Astrocyte of the hippocampus (primary cell): Measurements from ENCODE around the gene CELF1.
A peak's percentile ranks its signal among the peaks of the same experiment; 100 is the strongest.
"Not testable (repeated sequence)": the region's sequence is repeated elsewhere in the genome, so short reads cannot be mapped to it uniquely, and the experiment has no call there.

Experiments used
- DNase-seq: peaks from one replicate; pipeline ENCODE4 v3.0.0; 2011; ENCODE audit warnings: low read depth, low spot score

CELF1 gene

DNA sequence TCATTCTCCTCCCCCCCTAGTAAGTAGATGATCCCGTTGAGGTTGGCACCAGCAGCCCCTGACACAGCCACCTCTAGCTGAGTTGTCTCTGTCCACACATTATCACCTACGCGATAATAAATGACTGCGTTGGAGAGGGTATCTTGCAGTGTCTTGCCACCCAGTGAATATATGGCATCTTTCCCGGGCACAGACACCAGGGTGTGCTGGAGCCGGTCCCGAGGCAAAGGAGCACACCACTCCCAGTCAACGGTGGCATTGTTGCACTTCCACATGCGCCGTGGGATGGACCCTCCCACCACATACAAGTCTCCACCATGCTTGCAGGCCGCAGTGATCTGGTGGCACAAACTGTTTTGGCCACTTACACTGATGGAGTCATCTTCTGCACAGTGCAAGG, 20.4 kb upstream of the CELF1 start:
- no peak for DNase-seq

DNA sequence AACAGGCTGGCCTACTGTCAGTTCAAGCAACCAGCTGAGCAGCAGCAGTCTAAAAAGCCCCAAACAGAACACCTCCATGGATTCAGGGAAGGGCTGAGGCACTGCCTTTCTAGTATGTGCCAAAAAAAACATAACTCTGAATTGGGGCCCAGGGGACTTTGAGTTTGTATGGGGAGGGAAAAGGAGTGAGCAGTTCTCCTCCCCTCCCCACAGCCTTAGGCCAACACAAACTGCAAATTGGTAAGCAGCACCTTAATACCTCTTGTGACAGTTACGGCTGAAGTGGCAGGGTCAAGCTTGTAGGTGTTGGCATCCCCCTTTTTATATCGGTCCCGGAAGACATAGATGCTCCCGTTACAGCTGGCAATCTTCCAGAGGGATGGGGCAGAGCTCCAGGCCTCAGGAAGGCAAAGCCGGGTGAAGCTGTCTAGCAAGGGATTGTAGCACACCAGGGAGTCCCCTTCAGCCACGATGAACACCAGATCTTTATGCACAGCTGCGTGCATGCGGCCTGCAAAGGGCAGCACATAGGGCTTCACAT, 19.9 kb upstream of the CELF1 start:
- DNase-seq = peak; percentile 45

DNA sequence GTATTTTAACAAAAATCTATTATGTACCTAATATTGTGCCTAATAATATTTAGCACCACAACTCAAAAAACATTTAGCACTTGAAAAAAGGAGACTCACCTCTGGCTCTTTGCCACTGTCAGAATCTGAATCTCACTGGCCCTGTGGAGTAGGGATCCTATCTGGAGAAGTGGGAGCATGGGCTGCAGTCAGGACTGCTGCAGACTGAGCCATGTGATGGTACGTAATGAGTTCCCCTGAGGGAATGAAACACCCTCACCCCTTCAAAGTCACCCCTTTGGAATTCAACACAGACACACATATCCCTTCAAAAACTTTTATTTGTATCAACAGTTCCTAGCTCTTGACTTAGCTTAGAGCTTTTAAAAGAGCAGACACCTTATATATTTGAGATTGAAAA, 19.0 kb upstream of the CELF1 start:
- peak; percentile 40 for DNase-seq

DNA sequence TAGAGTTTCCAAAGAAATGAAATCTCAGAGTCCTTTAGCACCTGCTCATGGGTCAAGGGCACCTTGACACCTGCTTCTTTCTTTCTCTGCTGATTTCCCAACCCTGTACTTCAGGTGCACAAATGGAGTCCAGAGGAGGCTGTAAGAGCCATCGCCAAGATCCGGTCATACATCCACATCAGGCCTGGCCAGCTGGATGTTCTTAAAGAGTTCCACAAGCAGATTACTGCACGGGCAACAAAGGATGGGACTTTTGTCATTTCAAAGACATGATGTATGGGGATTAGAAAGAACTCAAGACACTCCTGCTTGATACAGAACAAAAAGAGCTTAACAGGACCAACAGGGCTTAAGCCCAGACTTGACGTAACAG, 18.4 kb upstream of the CELF1 start:
- DNase-seq = no peak

DNA sequence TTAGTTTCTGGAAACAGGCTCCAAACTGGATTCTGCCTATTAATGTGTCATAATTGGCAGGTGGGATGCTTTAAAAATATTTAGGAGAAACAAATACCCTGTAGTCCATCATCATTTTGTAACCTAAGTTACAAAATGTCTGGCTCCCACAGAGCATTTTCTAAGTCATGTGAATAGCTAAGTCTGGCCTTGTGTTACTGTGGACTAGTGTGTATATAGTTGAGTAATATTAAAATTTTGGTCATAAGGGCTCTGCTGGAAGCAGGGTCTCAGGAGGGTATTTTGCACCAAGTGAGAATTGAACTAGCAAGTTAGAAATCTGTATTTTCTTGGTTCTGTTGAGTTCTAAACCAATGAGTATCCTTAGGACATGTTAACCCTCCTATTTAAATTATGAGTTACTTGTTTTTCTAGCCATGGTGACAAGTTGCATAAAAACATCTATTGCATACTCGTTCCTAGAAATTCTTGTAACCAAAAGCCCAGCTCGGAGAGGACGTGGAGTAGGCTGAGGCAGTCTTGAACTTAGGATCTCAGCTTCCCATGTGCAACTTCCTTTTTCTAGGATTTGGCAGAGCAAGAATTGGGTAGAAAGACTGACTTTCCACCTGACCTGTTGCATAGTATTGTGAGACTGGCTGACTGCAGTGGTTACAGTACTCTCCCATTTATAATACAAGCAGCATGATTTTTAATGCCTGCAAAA, 17.9 kb upstream of the CELF1 start:
- DNase-seq = no peak

DNA sequence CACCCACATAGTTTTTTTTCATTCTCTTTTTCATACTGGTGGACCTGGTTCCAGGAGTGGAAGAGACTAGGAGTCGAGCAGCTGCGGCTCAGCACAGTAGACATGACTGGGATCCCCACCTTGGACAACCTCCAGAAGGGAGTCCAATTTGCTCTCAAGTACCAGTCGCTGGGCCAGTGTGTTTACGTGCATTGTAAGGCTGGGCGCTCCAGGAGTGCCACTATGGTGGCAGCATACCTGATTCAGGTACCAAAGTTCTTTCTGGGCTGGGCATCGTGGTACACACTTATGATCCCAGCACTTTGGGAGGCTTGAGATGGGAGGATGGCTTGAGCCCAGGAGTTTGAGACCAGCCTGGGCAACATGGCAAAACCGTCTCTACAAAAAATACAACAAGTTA, 16.7 kb upstream of the CELF1 start:
- no peak for DNase-seq

DNA sequence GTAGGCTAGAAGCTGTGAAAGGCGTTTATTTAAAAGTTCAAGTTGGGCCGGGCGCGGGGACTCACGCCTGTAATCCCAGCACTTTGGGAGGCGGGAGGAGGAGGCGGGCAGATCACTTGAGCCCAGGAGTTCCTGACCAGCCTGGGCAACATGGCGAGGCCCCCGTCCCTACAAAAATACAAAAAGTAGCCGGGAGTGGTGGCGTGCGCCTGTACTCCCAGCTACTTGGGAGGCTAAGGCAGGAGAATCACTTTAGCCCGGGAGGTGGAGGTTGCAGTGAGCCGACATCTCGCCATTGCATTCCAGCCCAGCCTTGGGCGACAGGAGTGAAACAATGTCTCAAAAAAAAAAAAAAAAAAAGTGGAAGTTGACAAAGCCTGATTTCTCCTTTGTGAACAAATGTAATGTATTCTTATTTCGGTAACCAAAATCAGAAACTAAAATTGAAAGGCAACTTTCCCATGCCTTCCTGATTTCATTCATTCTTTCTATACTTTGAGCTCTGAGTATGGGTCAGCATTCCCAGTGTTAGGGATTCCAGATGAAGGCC, 13.3 kb upstream of the CELF1 start:
- DNase-seq = no peak

DNA sequence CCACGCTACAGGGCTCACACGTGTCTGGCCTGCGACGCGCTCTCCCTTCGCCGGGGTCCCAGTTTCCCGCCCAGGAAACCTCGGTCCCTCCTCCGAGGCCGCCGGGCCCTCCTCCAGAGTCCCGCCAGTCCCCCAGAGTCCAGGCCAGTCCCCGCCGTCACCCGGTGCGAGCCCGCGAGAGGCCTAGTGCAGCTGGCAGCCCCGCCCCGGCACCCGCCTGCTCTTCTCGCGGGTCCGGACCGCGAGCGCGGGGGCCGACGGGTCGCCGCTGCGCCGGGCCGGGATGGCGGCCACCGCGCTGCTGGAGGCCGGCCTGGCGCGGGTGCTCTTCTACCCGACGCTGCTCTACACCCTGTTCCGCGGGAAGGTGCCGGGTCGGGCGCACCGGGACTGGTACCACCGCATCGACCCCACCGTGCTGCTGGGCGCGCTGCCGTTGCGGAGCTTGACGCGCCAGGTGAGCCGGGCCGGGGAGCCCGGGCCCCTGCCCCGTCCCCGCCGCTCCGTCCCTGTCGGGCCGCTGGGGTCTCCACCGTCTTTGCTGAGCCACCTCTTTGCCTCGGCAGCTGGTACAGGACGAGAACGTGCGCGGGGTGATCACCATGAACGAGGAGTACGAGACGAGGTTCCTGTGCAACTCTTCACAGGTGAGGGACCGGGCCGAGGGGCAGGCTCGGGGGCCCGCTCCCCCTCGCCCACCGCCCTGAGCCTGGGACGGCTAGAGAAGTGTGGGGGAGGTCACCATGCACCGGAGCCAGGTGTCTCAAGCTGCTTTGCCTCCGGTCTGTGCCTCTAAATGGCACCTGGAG, 12.6 kb upstream of the CELF1 start, which contains the start of gene PTPMT1:
Gene PTPMT1, plus strand, starts transcription at position 260 of the 809 bp plus-strand sequence. Its CDS starts 24 bp downstream, at position 284.
- DNase-seq = peak; percentile 89

DNA sequence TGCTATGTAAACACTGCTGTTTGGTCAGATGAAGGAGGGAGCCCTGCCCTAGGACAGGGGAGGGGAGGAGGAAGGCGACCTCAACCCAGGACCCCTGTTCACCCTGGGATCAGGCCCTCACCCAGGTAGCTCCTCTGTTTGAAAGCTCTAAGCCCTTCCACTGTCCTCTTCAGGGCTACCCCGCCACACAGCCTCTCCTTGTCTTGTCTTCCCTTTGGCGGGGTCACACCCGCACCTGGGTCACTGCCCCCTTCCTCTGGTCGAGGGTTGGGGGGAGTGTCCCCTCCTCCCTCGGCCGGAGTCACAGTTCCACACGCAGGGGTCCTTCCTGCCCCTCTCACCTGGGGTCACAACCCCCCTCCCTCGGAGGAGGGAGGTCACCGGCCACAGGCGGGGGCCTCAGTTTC, 12.0 kb upstream of the CELF1 start:
- DNase-seq = no peak

DNA sequence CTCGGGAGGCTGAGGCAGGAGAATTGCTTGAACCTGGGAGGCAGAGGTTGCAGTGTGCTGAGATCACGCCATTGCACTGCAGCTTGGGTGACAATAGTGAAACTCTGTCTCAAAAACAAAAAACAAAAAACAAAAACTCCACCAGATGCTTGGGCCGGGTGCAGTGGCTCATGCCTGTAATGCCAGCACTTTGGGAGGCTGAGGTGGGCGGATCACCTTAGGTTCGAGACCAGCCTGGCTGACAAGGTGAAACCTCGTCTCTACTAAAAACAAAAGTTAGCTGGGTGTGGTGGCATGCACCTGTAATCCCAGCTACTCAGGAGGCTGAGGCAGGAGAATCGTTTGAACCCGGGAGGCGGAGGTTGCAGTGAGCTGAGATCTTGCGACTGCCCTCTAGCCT, 11.4 kb upstream of the CELF1 start:
- DNase-seq = not testable (repeated sequence)

DNA sequence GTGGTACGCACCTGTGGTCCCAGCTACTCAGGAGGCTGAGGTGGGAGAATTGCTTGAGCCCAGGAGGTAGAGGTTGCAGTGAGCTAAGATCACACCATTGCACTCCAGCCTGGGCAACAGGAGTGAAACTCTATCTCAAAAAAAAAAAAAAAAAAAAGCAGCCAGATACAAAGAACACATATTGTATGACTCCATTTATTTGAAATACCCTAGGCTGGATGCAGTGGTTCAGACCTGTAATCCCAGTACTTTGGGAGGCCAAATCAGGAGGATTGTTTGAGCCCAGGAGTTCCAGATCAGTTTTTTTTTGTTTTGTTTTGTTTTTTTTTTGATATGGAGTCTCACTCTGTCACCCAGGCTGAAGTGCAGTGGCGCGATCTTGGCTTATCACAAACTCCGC, 9.5 kb upstream of the CELF1 start:
- DNase-seq = not testable (repeated sequence)

DNA sequence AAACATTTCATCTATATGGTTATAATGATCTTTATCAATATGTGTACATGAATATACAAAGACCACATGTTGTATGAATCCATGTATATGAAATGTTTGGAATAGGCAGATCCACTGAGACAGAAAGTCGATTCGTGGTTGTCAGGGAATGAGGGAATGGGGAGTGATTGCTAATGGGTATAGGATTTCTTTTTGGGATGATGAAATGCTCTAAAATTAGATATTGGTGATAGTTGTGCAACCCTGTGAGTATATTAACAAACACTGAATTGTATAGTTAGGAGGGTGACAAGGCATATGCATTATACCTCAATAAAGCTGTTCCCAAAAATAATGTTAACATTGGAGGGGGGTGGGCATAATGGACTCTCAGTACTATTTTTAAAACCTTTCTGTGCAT, 7.5 kb upstream of the CELF1 start:
- DNase-seq = no peak

DNA sequence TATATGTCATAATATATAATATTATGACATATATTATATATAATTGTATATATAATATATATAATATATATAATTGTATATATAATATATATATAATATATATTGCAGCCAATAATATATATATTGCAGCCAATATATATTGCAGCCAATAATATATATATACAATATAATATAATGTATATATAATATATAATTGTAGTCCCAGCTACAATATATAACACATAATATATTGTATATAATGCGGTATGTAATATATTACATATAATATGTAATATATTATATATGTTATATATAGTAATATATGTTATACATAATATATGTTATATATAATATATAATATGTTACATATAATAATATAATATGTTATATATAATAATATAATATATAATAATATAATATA, 5.8 kb upstream of the CELF1 start:
- no peak for DNase-seq

DNA sequence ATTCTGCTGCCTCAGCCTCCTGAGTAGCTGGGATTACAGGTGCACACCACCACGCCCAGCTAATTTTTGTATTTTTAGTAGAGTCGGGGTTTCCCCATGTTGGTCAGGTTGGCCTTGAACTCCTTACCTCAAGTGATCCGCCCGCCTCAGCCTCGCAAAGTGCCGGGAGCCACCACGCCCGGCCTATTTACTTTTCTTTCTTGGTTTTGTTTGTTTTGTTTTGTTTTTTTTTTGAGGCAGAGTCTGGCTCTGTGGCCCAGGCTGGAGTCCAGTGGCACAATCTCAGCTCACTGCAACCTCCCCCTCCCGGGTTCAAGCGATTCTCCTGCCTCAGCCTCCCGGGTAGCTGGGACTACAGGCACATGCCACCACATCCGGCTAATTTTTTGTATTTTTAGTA, 4.1 kb upstream of the CELF1 start:
- not testable (repeated sequence) for DNase-seq

DNA sequence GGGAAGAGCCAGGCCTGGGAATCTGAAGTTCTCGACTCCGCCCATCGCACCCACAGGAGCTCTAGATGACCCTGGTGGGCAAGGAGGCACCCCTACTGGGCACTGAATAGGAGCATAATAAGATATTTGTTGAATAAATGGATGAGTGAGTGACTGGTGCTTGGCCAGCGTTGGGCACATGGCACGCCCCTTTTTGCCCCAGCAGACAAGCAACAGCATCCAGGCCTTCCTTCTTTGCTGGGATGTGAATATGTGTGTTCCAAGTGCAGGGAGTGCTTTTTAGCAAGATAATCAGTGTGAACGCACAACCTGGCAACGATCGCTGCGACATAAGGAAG, 443 bp upstream of the CELF1 start:
- DNase-seq = no peak

DNA sequence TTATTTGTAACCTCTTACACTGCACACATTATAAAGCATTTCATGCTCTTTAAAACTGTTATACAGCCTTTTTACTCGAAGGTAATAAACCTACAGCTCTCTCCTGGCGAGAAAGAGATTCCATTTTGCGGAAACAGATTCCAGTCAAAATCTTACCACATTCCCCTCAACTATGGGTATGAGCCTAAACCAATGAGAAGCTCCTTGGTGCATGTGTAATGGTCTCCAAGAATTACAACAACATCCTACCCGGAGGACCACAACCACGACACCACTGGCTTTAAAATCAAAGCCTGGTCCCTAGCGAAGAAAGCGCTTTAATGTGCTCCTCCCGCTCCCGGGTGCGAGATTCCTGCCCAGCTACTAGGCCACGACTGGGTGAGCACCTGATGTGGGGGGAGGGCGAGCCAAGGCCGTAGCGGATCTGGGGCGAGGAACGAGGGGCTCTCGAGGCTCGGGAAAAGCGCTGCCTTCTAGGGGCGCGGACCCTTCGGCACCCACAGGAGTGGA, 821 bp downstream of the CELF1 start:
- peak; percentile 68 for DNase-seq

DNA sequence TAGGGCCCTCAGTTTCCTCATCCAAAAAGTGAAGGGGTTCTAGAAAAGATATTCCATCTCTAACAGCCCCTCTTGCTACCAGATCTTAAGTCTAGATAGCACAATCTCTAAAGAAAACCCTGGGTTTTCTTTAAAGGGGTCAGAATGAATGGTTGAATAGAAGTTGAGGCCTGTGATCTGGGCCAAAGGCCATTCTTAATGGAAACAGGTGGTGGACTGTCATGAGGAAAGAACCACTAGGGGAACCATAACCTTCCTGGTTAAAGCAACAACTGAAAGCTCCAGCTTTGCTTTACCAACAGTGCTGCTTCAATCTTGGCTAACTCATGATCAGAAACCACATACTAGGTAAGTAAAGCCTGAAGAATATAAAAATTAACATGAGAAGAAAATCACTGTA, 1.8 kb downstream of the CELF1 start:
- DNase-seq = peak; percentile 33

DNA sequence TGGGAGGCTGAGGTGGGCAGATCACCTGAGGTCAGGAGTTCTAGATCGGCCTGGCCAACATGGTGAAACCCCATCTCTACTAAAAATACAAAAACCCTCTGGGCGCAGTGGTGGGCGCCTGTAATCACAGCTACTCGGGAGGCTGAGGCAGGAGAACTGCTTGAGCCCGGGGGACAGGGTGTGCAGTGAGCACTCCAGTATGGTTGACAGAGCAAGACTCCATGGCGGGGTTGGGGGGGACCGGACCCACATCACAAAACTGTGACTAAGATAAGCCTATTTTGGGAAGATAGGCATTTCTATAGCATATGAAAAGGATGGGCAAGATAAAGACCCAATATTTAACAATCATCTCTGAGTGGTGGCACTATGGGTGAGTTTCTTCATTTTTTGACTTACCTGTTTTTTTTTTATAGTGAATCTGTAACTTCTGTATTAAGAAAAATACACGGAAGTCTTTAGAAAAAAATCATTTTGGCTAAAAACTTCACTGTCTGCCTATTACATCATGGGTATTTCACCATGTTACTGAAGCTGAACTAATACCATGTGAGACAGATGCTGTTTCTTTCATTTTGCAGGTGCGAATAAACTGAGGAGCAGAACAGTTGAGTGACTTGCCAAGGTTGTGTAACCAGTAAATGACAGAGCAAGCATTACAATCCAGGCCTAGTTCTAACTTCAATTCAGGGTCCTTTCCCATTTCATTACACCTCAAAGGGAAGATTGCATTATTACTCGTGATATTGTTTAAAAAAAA, 2.5 kb downstream of the CELF1 start:
- DNase-seq = no peak

DNA sequence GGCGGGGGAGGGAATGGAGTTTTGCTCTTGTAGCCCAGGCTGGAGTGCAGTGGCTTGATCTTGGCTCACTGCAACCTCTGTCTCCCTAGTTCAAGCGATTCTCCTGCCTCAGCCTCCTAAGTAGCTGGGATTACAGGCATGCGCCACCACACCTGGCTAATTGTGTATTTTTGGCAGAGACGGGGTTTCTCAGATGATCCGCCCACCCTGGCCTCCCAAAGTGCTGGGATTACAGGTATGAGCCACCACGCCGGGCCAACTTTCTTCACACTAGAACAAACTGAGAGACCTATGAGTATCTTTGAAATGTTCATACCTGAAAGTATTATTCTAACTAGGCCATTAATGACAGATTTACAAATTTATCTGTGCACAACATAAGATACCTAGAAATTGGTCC, 6.7 kb downstream of the CELF1 start:
- DNase-seq = not testable (repeated sequence)

DNA sequence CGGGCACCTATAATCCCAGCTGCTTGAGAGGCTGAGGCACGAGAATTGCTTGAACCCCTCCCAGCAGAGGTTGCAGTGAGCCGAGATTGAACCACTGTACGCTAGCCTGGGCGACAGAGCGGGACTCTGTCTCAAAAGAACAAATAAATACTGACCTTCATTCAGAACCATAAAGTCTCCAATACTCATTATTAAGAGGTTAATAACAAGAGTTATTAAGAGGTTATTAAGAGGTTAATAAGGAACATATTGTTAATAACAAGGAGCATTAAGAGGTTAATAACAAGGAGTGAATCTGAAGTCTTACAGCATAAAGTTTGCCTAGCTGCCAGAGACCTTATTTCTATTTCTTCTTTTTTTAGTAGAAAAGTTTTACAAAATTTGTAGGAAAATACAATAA, 7.6 kb downstream of the CELF1 start:
- no peak for DNase-seq

DNA sequence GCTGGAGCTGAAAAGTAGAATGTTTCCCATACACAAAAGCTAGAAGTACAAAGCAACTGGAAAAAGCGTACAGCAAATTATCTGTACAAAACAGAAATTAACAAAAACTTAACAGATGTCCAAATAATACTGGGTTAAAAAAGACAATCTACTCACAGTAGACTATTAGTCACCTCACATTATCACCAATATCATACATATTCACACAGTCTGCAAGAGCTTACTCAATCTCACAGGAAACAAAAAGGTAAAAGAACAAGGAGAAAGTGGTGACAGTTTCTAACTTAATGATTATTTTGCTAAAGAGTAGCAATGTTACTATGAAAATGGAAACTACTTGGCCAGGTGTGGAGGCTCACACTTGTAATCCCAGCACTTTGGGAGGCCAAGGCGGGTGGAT, 11.9 kb downstream of the CELF1 start:
- no peak for DNase-seq

DNA sequence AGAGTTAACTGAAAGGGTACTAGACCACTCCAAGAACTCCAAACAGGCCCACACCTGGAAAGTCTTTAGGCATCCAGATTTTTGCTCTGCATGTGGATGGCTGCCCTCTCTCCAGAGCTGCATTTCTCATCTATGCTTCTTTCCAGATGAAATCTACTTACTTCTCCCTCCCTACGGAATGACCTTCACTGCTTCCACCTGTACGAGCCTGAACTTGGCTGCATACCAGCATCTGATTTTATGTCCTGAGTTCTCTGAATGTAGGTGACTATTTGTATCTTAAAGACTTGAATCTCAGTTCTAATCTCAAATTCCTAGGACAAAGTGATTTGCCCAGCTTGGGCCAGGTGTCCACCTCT, 13.3 kb downstream of the CELF1 start:
- DNase-seq = no peak
